SH-SY5Y (cell line): ENCODE results near the gene SELENON.

ENCODE experiments used
- GATA2 ChIP-seq: IDR thresholded peaks from 2 replicates; pipeline ENCODE4 v1.6.1; 2011; ENCODE audit warnings: mild to moderate bottlenecking, low read depth, low read length
- GATA3 ChIP-seq: IDR thresholded peaks from 2 replicates; pipeline ENCODE4 v1.6.1; 2011; ENCODE audit warnings: low read depth, mild to moderate bottlenecking, low read length, moderate library complexity

DNA sequence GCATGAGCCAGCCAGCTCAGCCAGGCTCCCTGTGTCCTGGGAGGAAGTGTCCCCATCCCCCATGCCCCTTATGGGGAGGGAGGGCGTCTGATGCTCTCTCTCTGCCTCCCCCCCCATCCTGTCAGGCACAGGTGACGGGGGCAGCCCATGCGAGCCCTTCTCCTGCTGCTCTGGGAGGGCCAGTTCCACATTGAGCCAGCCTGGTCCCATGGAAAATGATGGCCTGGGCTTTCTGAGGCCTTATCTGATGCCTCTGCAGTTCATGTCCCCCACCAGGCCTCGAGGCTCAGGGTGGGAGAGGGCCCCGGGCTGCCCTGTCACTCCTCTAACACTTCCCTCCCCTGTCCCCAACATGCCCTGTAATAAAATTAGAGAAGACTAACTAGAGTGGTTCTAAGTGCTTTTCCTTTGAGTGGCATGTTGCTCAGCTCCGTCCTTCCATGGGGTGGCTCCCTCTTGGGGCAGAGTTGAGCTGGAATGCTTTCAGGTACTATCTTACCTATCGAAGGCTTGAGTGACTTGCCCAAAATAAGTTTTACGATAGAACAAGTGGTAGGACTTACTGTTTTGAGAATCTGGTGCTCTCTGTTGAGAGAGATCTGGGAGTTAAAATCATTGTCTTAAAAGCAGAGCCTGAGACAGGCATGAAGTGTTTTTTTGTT, 18.0 kb downstream of the SELENON start:
- TF ChIP-seq GATA2 (no peak), GATA3 (no peak)
